Measurements from ENCODE around the gene IFI44L. TPM values are rescaled to one million over a fixed set of nuclear protein-coding genes. Genes with fewer than 3 reads are reported as not detected.

IFI44L gene
- total and polyA plus RNA-seq, 4 donors = 19.6 to 48.3 (median 31.0) TPM

- Histone ChIP-seq H3K4me1 (ENCODE audit: control insufficient read depth, insufficient read depth, low read length) (no peaks in the 10 kb centered on the region), H3K36me3 (ENCODE audit: control insufficient read depth, insufficient read depth, low read length) (no peaks in the 10 kb centered on the region), H3K9me3 (ENCODE audit: control insufficient read depth, insufficient read depth, low read length) (no peaks in the 10 kb centered on the region), H3K27me3 (ENCODE audit: control insufficient read depth, insufficient read depth, low read length) (no peaks in the 10 kb centered on the region), H3K27ac (ENCODE audit: low read depth, low read length) (no peak overlapping the region), H3K4me3 (ENCODE audit: low read depth, low read length) (no peak overlapping the region)
- WGBS (ENCODE audit: insufficient coverage) = no CpG with 5 or more reads among the region's 5 CpGs
- no peak for DNase-seq (ENCODE audit: low read depth in 4 of 6, low spot score in 6 of 6)
Measured at GRCh38 chr1:78604643-78605042, 15.6 kb upstream of the IFI44L start.

- H3K36me3 ChIP-seq (ENCODE audit: control insufficient read depth, insufficient read depth, low read length) = no peaks in the 10 kb centered on the region
- H3K4me3 ChIP-seq (ENCODE audit: low read depth, low read length) = no peak overlapping the region
- H3K4me1 ChIP-seq (ENCODE audit: control insufficient read depth, insufficient read depth, low read length) = no peaks in the 10 kb centered on the region
- WGBS (ENCODE audit: insufficient coverage) = 38% methylated on average over 2 of the region's 2 CpGs
- peak in 1 of 6 donors; percentile 5 for DNase-seq (ENCODE audit: low read depth in 4 of 6, low spot score in 6 of 6)
- H3K9me3 ChIP-seq (ENCODE audit: control insufficient read depth, insufficient read depth, low read length) = no peaks in the 10 kb centered on the region
- H3K27me3 ChIP-seq (ENCODE audit: control insufficient read depth, insufficient read depth, low read length) = no peaks in the 10 kb centered on the region
- H3K27ac ChIP-seq (ENCODE audit: low read depth, low read length) = no peak overlapping the region
Measured at GRCh38 chr1:78606274-78606673, 14.0 kb upstream of the IFI44L start.

GRCh38 chr1:78607334-78607927 lies 12.8 kb upstream of the IFI44L start:
- Histone ChIP-seq H3K4me1 (ENCODE audit: control insufficient read depth, insufficient read depth, low read length) (no peaks in the 10 kb centered on the region), H3K9me3 (ENCODE audit: control insufficient read depth, insufficient read depth, low read length) (no peaks in the 10 kb centered on the region), H3K4me3 (ENCODE audit: low read depth, low read length) (no peak overlapping the region), H3K36me3 (ENCODE audit: control insufficient read depth, insufficient read depth, low read length) (no peaks in the 10 kb centered on the region), H3K27ac (ENCODE audit: low read depth, low read length) (no peak overlapping the region), H3K27me3 (ENCODE audit: control insufficient read depth, insufficient read depth, low read length) (no peaks in the 10 kb centered on the region)
- WGBS (ENCODE audit: insufficient coverage) = 92% methylated on average over 3 of the region's 5 CpGs
- peak in 2 of 6 donors; percentile 63 to 77 for DNase-seq (ENCODE audit: low read depth in 4 of 6, low spot score in 6 of 6)

- H3K4me3 ChIP-seq (ENCODE audit: low read depth, low read length) = no peak overlapping the region
- DNase-seq (ENCODE audit: low read depth in 4 of 6, low spot score in 6 of 6) = no peak
- no peaks in the 10 kb centered on the region for H3K36me3 ChIP-seq (ENCODE audit: control insufficient read depth, insufficient read depth, low read length)
- no peaks in the 10 kb centered on the region for H3K27me3 ChIP-seq (ENCODE audit: control insufficient read depth, insufficient read depth, low read length)
- no peaks in the 10 kb centered on the region for H3K9me3 ChIP-seq (ENCODE audit: control insufficient read depth, insufficient read depth, low read length)
- no peak overlapping the region for H3K27ac ChIP-seq (ENCODE audit: low read depth, low read length)
- no peaks in the 10 kb centered on the region for H3K4me1 ChIP-seq (ENCODE audit: control insufficient read depth, insufficient read depth, low read length)
- whole genome bisulfite sequencing (ENCODE audit: insufficient coverage) = 75% methylated on average over 4 of the region's 4 CpGs
Measured at GRCh38 chr1:78607944-78608343, 12.3 kb upstream of the IFI44L start.

GRCh38 chr1:78617615-78618026 lies 2.6 kb upstream of the IFI44L start:
- no peaks in the 10 kb centered on the region for H3K9me3 ChIP-seq (ENCODE audit: control insufficient read depth, insufficient read depth, low read length)
- WGBS (ENCODE audit: insufficient coverage) = 0% methylated on average over 3 of the region's 7 CpGs
- H3K27me3 ChIP-seq (ENCODE audit: control insufficient read depth, insufficient read depth, low read length) = no peaks in the 10 kb centered on the region
- DNase-seq (ENCODE audit: low read depth in 4 of 6, low spot score in 6 of 6) = peak; percentile 61 to 94 (median 74)
- H3K36me3 ChIP-seq (ENCODE audit: control insufficient read depth, insufficient read depth, low read length) = no peaks in the 10 kb centered on the region
- H3K4me1 ChIP-seq (ENCODE audit: control insufficient read depth, insufficient read depth, low read length) = peaks cover 9% of the 10 kb centered on the region
- H3K27ac ChIP-seq (ENCODE audit: low read depth, low read length) = peak overlapping the region; percentile 78
- no peak overlapping the region for H3K4me3 ChIP-seq (ENCODE audit: low read depth, low read length)

- peak in 1 of 6 donors; percentile 3 for DNase-seq (ENCODE audit: low read depth in 4 of 6, low spot score in 6 of 6)
- no peak overlapping the region for H3K4me3 ChIP-seq (ENCODE audit: low read depth, low read length)
Measured at GRCh38 chr1:78619032-78619431, 1.2 kb upstream of the IFI44L start.

GRCh38 chr1:78619446-78619802 lies 824 bp upstream of the IFI44L start:
- H3K4me3 ChIP-seq (ENCODE audit: low read depth, low read length) = peak overlapping the region; percentile 39

More at GRCh38 chr1:78619032-78619431, 1.2 kb upstream of the IFI44L start:
- H3K27ac ChIP-seq (ENCODE audit: low read depth, low read length) = peak overlapping the region; percentile 84
- peaks cover 9% of the 10 kb centered on the region for H3K4me1 ChIP-seq (ENCODE audit: control insufficient read depth, insufficient read depth, low read length)
- WGBS (ENCODE audit: insufficient coverage) = no CpG with 5 or more reads among the region's 3 CpGs
- no peaks in the 10 kb centered on the region for H3K9me3 ChIP-seq (ENCODE audit: control insufficient read depth, insufficient read depth, low read length)
- H3K27me3 ChIP-seq (ENCODE audit: control insufficient read depth, insufficient read depth, low read length) = no peaks in the 10 kb centered on the region
- no peaks in the 10 kb centered on the region for H3K36me3 ChIP-seq (ENCODE audit: control insufficient read depth, insufficient read depth, low read length)

GRCh38 chr1:78620666-78621065 lies 418 bp downstream of the IFI44L start:
- Histone ChIP-seq H3K27ac (ENCODE audit: low read depth, low read length) (peak overlapping the region; percentile 84), H3K4me1 (ENCODE audit: control insufficient read depth, insufficient read depth, low read length) (peaks cover 9% of the 10 kb centered on the region), H3K4me3 (ENCODE audit: low read depth, low read length) (peak overlapping the region; percentile 39), H3K9me3 (ENCODE audit: control insufficient read depth, insufficient read depth, low read length) (no peaks in the 10 kb centered on the region), H3K27me3 (ENCODE audit: control insufficient read depth, insufficient read depth, low read length) (no peaks in the 10 kb centered on the region), H3K36me3 (ENCODE audit: control insufficient read depth, insufficient read depth, low read length) (no peaks in the 10 kb centered on the region)
- no CpG with 5 or more reads among the region's 1 CpG for WGBS (ENCODE audit: insufficient coverage)
- DNase-seq (ENCODE audit: low read depth in 4 of 6, low spot score in 6 of 6) = peak in 1 of 6 donors; percentile 3

More at GRCh38 chr1:78619446-78619802, 824 bp upstream of the IFI44L start:
- peak in 1 of 6 donors; percentile 36 for DNase-seq (ENCODE audit: low read depth in 4 of 6, low spot score in 6 of 6)
- no peaks in the 10 kb centered on the region for H3K9me3 ChIP-seq (ENCODE audit: control insufficient read depth, insufficient read depth, low read length)
- H3K27me3 ChIP-seq (ENCODE audit: control insufficient read depth, insufficient read depth, low read length) = no peaks in the 10 kb centered on the region
- WGBS (ENCODE audit: insufficient coverage) = 60% methylated on average over 4 of the region's 4 CpGs
- peaks cover 9% of the 10 kb centered on the region for H3K4me1 ChIP-seq (ENCODE audit: control insufficient read depth, insufficient read depth, low read length)
- H3K27ac ChIP-seq (ENCODE audit: low read depth, low read length) = peak overlapping the region; percentile 84
- H3K36me3 ChIP-seq (ENCODE audit: control insufficient read depth, insufficient read depth, low read length) = no peaks in the 10 kb centered on the region

- Histone ChIP-seq H3K9me3 (ENCODE audit: control insufficient read depth, insufficient read depth, low read length) (no peaks in the 10 kb centered on the region), H3K36me3 (ENCODE audit: control insufficient read depth, insufficient read depth, low read length) (no peaks in the 10 kb centered on the region), H3K27me3 (ENCODE audit: control insufficient read depth, insufficient read depth, low read length) (no peaks in the 10 kb centered on the region), H3K4me1 (ENCODE audit: control insufficient read depth, insufficient read depth, low read length) (peaks cover 9% of the 10 kb centered on the region), H3K4me3 (ENCODE audit: low read depth, low read length) (no peak overlapping the region), H3K27ac (ENCODE audit: low read depth, low read length) (no peak overlapping the region)
- 100% methylated on average over 1 of the region's 4 CpGs for WGBS (ENCODE audit: insufficient coverage)
- no peak for DNase-seq (ENCODE audit: low read depth in 4 of 6, low spot score in 6 of 6)
Measured at GRCh38 chr1:78622548-78622947, 2.3 kb downstream of the IFI44L start.

GRCh38 chr1:78624035-78624434 lies 3.8 kb downstream of the IFI44L start:
- no peak overlapping the region for H3K27ac ChIP-seq (ENCODE audit: low read depth, low read length)
- H3K4me1 ChIP-seq (ENCODE audit: control insufficient read depth, insufficient read depth, low read length) = peaks cover 5% of the 10 kb centered on the region
- no peaks in the 10 kb centered on the region for H3K9me3 ChIP-seq (ENCODE audit: control insufficient read depth, insufficient read depth, low read length)
- no peaks in the 10 kb centered on the region for H3K36me3 ChIP-seq (ENCODE audit: control insufficient read depth, insufficient read depth, low read length)
- H3K4me3 ChIP-seq (ENCODE audit: low read depth, low read length) = no peak overlapping the region
- DNase-seq (ENCODE audit: low read depth in 4 of 6, low spot score in 6 of 6) = no peak
- H3K27me3 ChIP-seq (ENCODE audit: control insufficient read depth, insufficient read depth, low read length) = no peaks in the 10 kb centered on the region
- 100% methylated on average over 3 of the region's 7 CpGs for WGBS (ENCODE audit: insufficient coverage)

All from spinal cord (tissue), 10 donors.